ENCODE results near the gene TBRG4.
"Not testable (repeated sequence)": the region's sequence is repeated elsewhere in the genome, so short reads cannot be mapped to it uniquely, and the experiment has no call there.

Gene TBRG4

GRCh38 chr7:45111298-45112223, at the start of gene TBRG4:
Gene TBRG4, minus strand, starts transcription at chr7:45111697. Its CDS starts 2,460 bp downstream, at chr7:45109237.
- peak; percentile 85 to 87 for DNase-seq (ENCODE audit: low read depth in 2 of 2)

GRCh38 chr7:45161138-45161537, 49.6 kb upstream of the TBRG4 start:
- DNase-seq (ENCODE audit: low read depth in 2 of 2), result no peak

GRCh38 chr7:45160417-45160881, 49.0 kb upstream of the TBRG4 start:
- DNase-seq (ENCODE audit: low read depth in 2 of 2), result no peak

- DNase-seq (ENCODE audit: low read depth in 2 of 2), result no peak
These were observed 47.8 kb upstream of the TBRG4 start for GRCh38 chr7:45159296-45159695.

- DNase-seq (ENCODE audit: low read depth in 2 of 2), result no peak
These were observed 47.0 kb upstream of the TBRG4 start for GRCh38 chr7:45158471-45158870.

GRCh38 chr7:45157653-45158401, 46.3 kb upstream of the TBRG4 start, which contains the start of gene RAMP3:
Gene RAMP3, plus strand, starts transcription at chr7:45157791. Its CDS starts 38 bp downstream, at chr7:45157829.
- DNase-seq (ENCODE audit: low read depth in 2 of 2), result no peak

GRCh38 chr7:45157286-45157652, 45.8 kb upstream of the TBRG4 start:
- DNase-seq (ENCODE audit: low read depth in 2 of 2), result no peak

GRCh38 chr7:45156516-45157272, 45.2 kb upstream of the TBRG4 start:
- DNase-seq (ENCODE audit: low read depth in 2 of 2), result no peak

GRCh38 chr7:45155941-45156340, 44.4 kb upstream of the TBRG4 start:
- no peak for DNase-seq (ENCODE audit: low read depth in 2 of 2)

- no peak for DNase-seq (ENCODE audit: low read depth in 2 of 2)
These were observed 43.9 kb upstream of the TBRG4 start for GRCh38 chr7:45155357-45155900.

GRCh38 chr7:45153861-45154260, 42.4 kb upstream of the TBRG4 start:
- not testable (repeated sequence) for DNase-seq (ENCODE audit: low read depth in 2 of 2)

- DNase-seq (ENCODE audit: low read depth in 2 of 2), result no peak
These were observed 41.7 kb upstream of the TBRG4 start for GRCh38 chr7:45153233-45153632.

GRCh38 chr7:45151967-45152366, 40.5 kb upstream of the TBRG4 start:
- no peak for DNase-seq (ENCODE audit: low read depth in 2 of 2)

GRCh38 chr7:45151131-45151684, 39.7 kb upstream of the TBRG4 start:
- no peak for DNase-seq (ENCODE audit: low read depth in 2 of 2)

- DNase-seq (ENCODE audit: low read depth in 2 of 2), result no peak
These were observed 38.7 kb upstream of the TBRG4 start for GRCh38 chr7:45150199-45150598.

GRCh38 chr7:45149606-45150005, 38.1 kb upstream of the TBRG4 start:
- no peak for DNase-seq (ENCODE audit: low read depth in 2 of 2)

- DNase-seq (ENCODE audit: low read depth in 2 of 2), result no peak
These were observed 37.1 kb upstream of the TBRG4 start for GRCh38 chr7:45148653-45148973.

GRCh38 chr7:45147858-45148652, 36.6 kb upstream of the TBRG4 start:
- DNase-seq (ENCODE audit: low read depth in 2 of 2), result no peak

GRCh38 chr7:45146531-45147379, 35.3 kb upstream of the TBRG4 start:
- DNase-seq (ENCODE audit: low read depth in 2 of 2), result no peak

GRCh38 chr7:45145881-45146280, 34.4 kb upstream of the TBRG4 start:
- no peak for DNase-seq (ENCODE audit: low read depth in 2 of 2)

Data from stimulated activated CD8-positive, alpha-beta memory T cell treated with anti-CD3 and anti-CD28 coated beads, Interleukin-2, amount 100 ng/mL, for 1 hour (primary cell).